G401.6 (cell line): ENCODE data around the gene GHR.

Source experiments
- FAIRE-seq: peaks from 2 replicates; lab custom pipeline; 2012; peaks lifted over from hg19 to GRCh38; lab: Jason Lieb, UNC

GHR gene

GRCh38 chr5:42423285-42424165 is at the start of gene GHR:
TSS of gene GHR (plus strand) at chr5:42423439. CDS start at chr5:42565875, 142,436 bp downstream.
- FAIRE-seq: no peak

GRCh38 chr5:42374679-42375273 is 48.5 kb upstream of the GHR start:
- no peak for FAIRE-seq

GRCh38 chr5:42377496-42377895 is 45.7 kb upstream of the GHR start:
- no peak for FAIRE-seq

DNA sequence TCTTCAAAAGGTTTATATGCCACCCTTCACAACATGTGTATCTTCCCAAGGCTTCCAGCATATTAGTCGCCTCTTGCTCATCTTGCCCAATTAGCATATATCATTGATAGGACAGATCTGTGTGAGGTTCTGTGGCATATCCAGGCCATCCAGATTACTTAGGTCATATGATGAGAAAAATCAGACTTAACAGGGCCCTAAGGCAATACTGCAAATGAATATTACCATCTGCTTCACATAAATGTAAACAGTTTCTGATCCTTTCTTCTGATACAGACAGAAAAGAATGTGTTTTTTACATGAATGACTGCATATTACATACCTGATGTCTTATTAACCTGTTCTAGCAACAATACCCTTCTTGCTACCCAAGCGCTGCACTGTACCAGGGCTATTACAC is 41.3 kb upstream of the GHR start:
- FAIRE-seq: no peak

DNA sequence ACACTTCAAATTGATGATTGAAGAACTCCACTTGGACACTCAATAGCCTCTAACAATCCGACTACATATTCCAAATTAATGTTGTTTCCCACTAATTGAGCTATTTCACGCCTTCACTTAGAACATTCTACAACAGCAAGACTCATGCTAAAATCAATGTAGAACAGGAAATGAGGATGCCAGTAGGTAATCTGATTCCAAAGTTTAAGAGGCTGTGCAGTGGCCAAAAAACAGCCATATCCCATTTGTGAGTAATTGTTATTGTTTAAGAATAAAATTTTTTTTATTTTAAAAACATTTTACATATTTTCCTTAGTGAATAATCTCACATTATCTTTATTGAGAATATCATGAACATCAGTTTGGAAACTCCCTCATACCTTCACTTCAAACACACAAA is 35.7 kb upstream of the GHR start:
- no peak for FAIRE-seq

DNA sequence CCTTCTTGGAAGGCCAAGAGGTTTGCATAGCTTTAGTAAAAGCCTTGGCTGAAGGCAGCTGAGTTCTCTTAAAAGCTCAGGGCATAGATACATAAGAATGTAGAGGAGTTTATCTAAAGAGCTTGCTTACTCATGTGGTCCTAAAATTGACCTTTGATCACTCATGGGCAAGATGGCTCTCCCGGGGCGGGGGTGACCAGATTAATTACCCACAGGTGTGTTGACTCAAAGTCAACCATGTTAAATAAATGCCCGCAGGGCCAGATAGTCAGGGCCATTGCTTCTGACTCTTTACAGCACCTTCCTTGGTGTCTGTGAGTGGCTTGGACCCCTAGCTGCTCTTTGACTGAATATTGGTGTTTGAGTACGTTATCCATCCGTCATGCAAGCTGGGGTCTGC is 33.1 kb upstream of the GHR start:
- no peak for FAIRE-seq

DNA sequence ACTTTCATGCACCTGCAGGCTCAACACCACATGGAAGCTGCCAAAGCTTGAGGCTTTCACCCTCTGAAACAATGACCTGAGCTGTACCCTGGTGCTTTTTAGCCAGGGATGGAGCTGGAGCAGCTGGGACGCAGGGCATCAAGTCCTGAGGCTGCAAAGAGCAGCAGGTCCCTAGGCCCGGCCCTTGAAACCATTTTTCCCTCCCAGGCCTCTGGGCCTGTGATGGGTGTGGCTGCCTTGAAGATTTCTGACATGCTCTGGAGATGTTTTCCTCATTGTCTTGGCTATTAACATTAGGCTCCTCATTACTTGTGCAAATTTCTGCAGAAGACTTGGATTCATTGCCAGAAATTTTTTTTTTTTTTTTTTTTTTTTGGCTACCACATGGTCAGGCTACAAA is 30.3 kb upstream of the GHR start:
- FAIRE-seq: no peak

DNA sequence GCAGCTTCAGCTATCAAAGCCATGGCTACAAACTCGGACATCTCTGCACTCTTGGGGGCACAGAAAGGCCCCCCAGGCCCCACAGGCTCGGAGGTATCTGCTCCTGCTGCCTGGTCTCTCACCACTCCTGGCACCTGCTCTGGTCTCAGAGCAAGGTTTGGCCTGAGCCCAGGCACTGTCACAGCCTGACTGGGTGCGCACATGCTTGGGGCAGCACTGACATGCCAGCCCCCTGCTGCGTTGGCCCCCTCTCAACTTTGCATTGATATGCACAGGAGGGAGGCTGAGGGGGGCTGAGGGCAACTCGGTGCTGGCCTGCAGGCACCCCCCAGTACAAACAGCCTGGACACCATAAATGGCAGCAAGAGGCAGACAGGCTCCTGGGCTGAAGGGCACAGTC is 27.1 kb upstream of the GHR start:
- FAIRE-seq: no peak

- no peak for FAIRE-seq
These were observed 26.0 kb upstream of the GHR start for GRCh38 chr5:42397267-42397666.

DNA sequence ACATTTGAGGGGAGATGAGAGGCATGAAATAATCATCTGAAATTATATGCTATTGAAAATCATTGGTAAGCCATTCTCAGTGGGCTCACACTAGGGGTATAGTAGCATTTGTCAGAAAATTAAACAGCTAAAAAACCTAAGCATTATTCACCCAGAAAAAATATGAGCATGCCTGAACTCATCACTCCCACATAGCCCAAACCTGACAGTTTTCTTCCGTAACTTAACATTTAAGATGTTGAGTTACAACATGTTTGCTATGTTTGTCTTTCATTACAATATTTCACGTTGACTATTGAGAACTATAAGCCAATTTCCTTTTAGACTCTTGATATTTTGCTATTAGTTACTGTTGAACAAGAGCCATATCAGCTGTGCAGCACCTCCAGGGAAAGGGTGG is 23.5 kb upstream of the GHR start:
- FAIRE-seq: no peak

GRCh38 chr5:42400474-42400873 is 22.8 kb upstream of the GHR start:
- no peak for FAIRE-seq

GRCh38 chr5:42403236-42403635 is 20.0 kb upstream of the GHR start:
- FAIRE-seq: no peak

DNA sequence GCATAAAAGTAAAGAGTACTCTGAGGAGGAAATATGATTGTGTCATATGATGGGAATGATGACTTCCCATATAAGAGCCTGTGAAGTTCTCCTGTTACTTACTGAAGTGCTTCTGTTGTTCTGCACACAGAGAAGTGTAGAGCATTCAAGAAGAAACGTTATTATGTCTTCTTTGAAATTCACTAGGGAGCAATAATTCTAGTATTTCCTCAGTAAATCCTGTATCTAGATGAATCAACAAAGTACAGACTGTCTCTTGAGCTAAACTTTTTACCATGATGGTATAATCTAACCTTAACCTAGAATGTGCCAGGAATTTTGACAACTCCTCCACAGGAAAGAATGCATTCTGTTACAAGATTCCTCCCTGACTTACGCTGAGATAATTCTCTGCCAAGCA is 18.9 kb upstream of the GHR start:
- FAIRE-seq: no peak

DNA sequence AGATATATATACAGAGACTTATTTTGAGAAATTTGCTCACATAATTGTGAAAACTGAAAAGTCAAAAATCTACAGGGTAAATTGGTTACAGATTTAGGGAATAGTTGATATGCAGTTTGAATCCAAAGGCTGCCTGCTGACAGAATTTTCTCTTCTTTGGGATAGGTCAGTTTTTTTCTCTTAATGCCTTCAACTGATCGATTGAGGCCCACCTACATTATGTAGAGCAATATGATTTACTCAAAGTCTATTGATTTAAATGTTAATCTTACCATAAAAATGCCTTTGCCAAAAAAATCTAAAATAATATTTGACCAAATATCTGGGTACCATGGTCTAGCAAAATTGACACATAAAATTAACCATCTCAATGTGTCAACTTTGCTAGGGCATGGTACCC is 3.9 kb upstream of the GHR start:
- FAIRE-seq: no peak

DNA sequence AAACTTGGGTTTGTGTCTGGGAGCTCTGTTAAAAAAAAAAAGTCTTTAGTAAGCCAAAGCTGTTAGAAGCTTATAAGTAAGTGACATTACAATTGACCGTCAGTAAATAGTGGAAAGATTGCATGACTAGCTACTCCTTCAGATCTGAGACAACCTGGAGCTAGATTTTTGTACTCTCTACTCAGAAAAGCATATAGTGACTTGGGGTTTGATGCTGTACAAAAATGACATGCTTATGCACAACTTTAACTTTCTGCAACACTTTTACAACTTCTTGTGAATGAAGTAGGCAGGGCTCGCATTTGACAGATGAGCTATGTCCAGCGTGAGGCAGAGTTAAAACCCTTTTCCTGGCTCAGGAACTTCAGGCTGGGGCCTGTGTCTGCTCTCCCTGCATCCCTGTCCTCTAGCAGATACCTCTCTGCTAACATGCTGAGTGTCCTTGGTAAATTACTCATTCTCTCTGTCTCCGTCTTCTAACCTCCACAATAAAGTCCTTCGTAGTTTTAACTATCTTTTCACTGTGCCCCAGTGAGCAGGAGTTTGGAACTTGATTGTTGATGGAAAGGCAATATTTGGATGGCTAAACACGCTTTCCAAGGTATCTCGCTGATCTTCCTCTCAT is 471 bp upstream of the GHR start:
- no peak for FAIRE-seq

DNA sequence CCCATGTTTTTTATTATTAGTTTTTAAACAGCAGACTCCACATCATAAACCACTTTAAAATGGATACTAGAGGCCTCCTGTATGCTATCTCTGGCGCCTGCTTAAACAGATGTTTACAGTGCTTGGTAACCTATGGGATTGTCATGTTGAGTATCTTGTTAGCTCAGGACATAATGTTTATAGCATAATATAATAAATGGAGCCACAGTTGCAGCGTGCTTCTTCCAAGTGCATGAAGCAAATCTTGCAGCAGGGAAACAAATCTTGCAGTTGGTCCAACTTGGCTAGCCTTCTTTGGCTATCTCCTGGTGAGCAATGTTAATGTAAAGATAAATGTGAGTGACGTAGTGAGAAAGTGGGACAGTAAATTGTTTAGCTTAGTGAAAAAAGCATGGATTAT is 2.8 kb downstream of the GHR start:
- FAIRE-seq: no peak

DNA sequence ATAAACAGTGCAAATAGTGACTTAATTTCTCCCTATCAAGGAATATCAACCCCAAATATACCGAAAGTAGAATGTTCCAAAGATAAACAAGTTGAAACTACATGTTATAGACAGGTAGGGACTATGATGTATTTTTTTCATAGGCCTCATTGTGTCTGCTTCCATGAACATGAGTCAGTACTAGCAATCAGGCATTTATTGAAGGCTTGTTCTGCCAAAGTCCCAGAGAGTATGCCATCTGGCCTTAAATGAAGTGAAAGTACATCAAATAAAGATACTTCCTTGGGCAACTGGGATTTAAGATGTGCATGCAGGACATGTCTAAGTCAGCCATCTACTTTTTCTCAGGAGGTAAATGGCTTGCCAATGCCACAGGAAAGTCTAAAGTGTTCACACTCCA is 6.5 kb downstream of the GHR start:
- no peak for FAIRE-seq

DNA sequence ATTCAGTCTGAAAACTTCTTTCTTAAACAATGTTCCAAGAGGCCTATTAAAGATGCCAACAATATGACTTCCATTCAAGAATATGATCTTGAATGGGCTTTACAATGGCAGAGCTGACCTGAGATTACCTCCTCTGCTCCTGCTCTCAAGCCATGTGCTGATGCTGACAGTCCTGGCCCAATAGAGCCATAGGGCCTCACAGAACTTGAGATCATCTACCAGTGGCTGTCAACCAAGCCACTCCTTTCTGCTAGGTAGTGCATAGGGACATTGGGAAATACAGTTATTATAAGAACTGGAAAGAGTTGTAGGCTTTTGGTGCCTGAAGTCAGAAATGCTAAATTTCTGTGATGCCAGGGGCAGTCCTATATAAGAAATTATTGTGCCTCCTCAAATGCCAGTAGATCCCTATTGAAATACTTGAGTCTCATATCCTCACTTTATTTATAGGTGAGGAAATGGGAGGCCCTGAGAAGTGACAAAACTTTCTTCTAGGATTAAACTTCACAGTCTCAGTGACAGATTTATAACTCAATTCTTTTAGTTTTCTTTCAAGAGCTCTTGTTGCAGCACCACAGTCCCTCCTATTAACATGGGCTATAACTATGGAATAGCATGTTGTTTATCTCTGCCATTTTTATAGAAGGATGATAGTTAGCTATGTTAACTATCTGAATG is 10.9 kb downstream of the GHR start:
- FAIRE-seq: no peak

GRCh38 chr5:42436051-42436450 is 12.8 kb downstream of the GHR start:
- FAIRE-seq: no peak

GRCh38 chr5:42454216-42454995 is 31.2 kb downstream of the GHR start:
- FAIRE-seq: no peak

DNA sequence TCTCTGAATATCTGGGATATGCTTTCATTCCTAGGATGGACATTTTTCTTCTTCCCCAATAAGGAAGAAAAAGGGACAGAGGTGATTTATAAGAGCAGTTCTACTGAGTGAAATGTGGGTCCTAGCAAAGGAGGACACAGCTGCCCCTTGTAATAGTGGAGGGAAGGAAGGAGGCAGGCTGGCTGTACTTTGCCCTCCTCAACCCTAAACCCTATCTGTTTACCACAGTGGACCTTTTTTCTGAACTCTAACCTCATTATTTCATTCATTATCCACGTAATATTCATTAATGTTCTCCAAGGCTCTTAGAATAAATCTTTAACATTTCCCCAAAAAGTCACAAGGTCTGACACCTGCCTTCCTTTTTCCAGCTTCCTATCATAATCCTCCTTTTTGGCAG is 37.8 kb downstream of the GHR start:
- FAIRE-seq: no peak

- FAIRE-seq: no peak
These were observed 38.3 kb downstream of the GHR start for GRCh38 chr5:42461507-42461906.
